Hepatocyte (in vitro differentiated cells): ENCODE measurements around the gene TTC28.

ENCODE experiments used
- EZH2 ChIP-seq: fragments of 200-600 bp; sonication (generic); IDR thresholded peaks from 2 replicates; pipeline ENCODE4 v1.6.1; 2016; ENCODE audit warnings: antibody characterized with exemption, mild to moderate bottlenecking, borderline replicate concordance
- TF ChIP-seq, protein P1 (sequence below): fragments of 200-600 bp; sonication (generic); IDR thresholded peaks from 2 replicates; pipeline ENCODE4 v1.5.1; 2016; ENCODE audit warnings: antibody characterized with exemption, mild to moderate bottlenecking; ENCODE audit not compliant: poor library complexity

DNA sequence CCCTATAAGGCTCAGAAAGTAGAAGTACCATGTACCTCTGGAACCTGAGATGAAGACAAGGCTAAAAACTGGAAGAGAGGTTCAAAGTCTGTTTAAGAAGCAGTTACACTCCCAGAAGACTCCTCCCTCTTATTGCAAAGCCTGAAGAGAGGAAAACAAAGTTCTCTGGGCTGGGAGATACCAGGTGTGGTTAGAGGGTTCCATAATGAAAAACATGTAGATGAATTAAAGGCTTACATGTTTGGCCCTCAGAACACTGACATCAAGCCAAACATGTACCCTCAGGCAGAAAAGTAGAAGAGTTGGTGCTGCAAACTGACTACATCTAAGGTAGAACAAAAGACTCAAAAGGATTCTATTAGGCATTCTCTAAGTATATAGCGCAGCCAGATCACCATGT, 205.3 kb downstream of the TTC28 start:
- no peak for TF ChIP-seq EZH2
- TF ChIP-seq, protein P1, sequence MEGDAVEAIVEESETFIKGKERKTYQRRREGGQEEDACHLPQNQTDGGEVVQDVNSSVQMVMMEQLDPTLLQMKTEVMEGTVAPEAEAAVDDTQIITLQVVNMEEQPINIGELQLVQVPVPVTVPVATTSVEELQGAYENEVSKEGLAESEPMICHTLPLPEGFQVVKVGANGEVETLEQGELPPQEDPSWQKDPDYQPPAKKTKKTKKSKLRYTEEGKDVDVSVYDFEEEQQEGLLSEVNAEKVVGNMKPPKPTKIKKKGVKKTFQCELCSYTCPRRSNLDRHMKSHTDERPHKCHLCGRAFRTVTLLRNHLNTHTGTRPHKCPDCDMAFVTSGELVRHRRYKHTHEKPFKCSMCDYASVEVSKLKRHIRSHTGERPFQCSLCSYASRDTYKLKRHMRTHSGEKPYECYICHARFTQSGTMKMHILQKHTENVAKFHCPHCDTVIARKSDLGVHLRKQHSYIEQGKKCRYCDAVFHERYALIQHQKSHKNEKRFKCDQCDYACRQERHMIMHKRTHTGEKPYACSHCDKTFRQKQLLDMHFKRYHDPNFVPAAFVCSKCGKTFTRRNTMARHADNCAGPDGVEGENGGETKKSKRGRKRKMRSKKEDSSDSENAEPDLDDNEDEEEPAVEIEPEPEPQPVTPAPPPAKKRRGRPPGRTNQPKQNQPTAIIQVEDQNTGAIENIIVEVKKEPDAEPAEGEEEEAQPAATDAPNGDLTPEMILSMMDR: no peak
